ENCODE results near the gene KRTAP10-2.
"Not testable (repeated sequence)": the region's sequence is repeated elsewhere in the genome, so short reads cannot be mapped to it uniquely, and the experiment has no call there.

Gene KRTAP10-2

GRCh38 chr21:44594406-44594916 lies 43.2 kb upstream of the KRTAP10-2 start:
- H3K27ac ChIP-seq, result no peak overlapping the region
- no peak for DNase-seq (ENCODE audit: low read depth, low spot score)
- H3K9ac ChIP-seq (ENCODE audit: insufficient read length), result no peak overlapping the region
- H3K9me3 ChIP-seq (ENCODE audit: low read depth, low read length), result no peaks in the 10 kb centered on the region
- no peak overlapping the region for H3K4me3 ChIP-seq
- H3K36me3 ChIP-seq (ENCODE audit: insufficient read depth, low read length), result no peaks in the 10 kb centered on the region; the same call in 1 of the 2 replicates
- TF ChIP-seq EZH2 (IDR thresholded peaks at IDR 0.05), result no peak
- TF ChIP-seq POLR2AphosphoS5 (IDR thresholded peaks at IDR 0.05; ENCODE audit: borderline replicate concordance, low read depth, low read length), result no peak

GRCh38 chr21:44593598-44594405 lies 42.5 kb upstream of the KRTAP10-2 start:
- H3K9ac ChIP-seq (ENCODE audit: insufficient read length), result no peak overlapping the region
- DNase-seq (ENCODE audit: low read depth, low spot score), result no peak
- no peak overlapping the region for H3K27ac ChIP-seq
- TF ChIP-seq EZH2 (IDR thresholded peaks at IDR 0.05) (no peak), FOXP2 (optimal IDR thresholded peaks at IDR 0.05; ENCODE audit: control extremely low read depth, extremely low read length, insufficient read depth) (no peak), POLR2AphosphoS5 (IDR thresholded peaks at IDR 0.05; ENCODE audit: borderline replicate concordance, low read depth, low read length) (no peak)
- no peaks in the 10 kb centered on the region for H3K9me3 ChIP-seq (ENCODE audit: low read depth, low read length)
- no peaks in the 10 kb centered on the region; the same call in 1 of the 2 replicates for H3K36me3 ChIP-seq (ENCODE audit: insufficient read depth, low read length)
- H3K4me3 ChIP-seq, result no peak overlapping the region

- Histone ChIP-seq H3K36me3 (ENCODE audit: insufficient read depth, low read length) (no peaks in the 10 kb centered on the region; the same call in 1 of the 2 replicates), H3K9me3 (ENCODE audit: low read depth, low read length) (no peaks in the 10 kb centered on the region), H3K4me3 (no peak within 1 kb of the TSS), H3K9ac (ENCODE audit: insufficient read length) (no peak within 1 kb of the TSS), H3K27ac (no peak within 1 kb of the TSS)
- DNase-seq (ENCODE audit: low read depth, low spot score), result no peak
- no peak for TF ChIP-seq POLR2AphosphoS5 (IDR thresholded peaks at IDR 0.05; ENCODE audit: borderline replicate concordance, low read depth, low read length)
- TF ChIP-seq FOXP2 (optimal IDR thresholded peaks at IDR 0.05; ENCODE audit: control extremely low read depth, extremely low read length, insufficient read depth), result no peak
- no peak for TF ChIP-seq EZH2 (IDR thresholded peaks at IDR 0.05)
These were observed 41.4 kb upstream of the KRTAP10-2 start, which contains the start of gene KRTAP10-6 for GRCh38 chr21:44592446-44593311. KRTAP10-6 (minus strand) TSS chr21:44592505; CDS start chr21:44592484, 21 bp downstream.

- not testable (repeated sequence) for H3K9ac ChIP-seq (ENCODE audit: insufficient read length); H3K4me3 ChIP-seq; H3K27ac ChIP-seq; H3K36me3 ChIP-seq (ENCODE audit: insufficient read depth, low read length); H3K9me3 ChIP-seq (ENCODE audit: low read depth, low read length); DNase-seq (ENCODE audit: low read depth, low spot score)
These were observed 40.5 kb upstream of the KRTAP10-2 start for GRCh38 chr21:44591801-44592130.

GRCh38 chr21:44590897-44591800 lies 39.8 kb upstream of the KRTAP10-2 start:
- DNase-seq (ENCODE audit: low read depth, low spot score); H3K9me3 ChIP-seq (ENCODE audit: low read depth, low read length); H3K9ac ChIP-seq (ENCODE audit: insufficient read length); H3K4me3 ChIP-seq; H3K36me3 ChIP-seq (ENCODE audit: insufficient read depth, low read length); H3K27ac ChIP-seq: not testable (repeated sequence)

DNA sequence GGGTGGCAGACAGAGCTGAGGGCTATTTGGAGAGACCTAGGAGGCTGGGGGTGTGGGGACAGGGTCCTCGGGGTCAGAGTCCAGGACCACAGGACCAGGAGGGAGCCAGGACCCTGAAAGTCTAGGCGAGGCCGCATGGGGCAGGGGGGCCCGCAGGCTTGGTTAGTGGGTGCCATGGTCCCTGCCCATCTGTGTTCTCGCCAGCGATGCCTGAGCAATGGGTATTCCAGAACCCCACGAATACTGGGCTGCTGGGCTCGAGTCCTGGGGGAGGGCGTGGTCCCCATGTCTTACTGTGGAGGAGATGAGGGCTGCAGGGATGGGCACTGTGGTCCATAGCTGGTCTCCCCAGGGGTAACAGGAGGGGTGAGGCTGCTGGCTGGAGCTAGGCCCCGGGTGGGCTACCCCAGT lies 39.0 kb upstream of the KRTAP10-2 start:
- Histone ChIP-seq H3K27ac (no peak overlapping the region), H3K36me3 (ENCODE audit: insufficient read depth, low read length) (peaks cover 4% of the 10 kb centered on the region; the same call in 1 of the 2 replicates), H3K4me3 (no peak overlapping the region), H3K9ac (ENCODE audit: insufficient read length) (no peak overlapping the region), H3K9me3 (ENCODE audit: low read depth, low read length) (no peaks in the 10 kb centered on the region)
- DNase-seq (ENCODE audit: low read depth, low spot score), result no peak
- TF ChIP-seq FOXP2 (optimal IDR thresholded peaks at IDR 0.05; ENCODE audit: control extremely low read depth, extremely low read length, insufficient read depth) (no peak), POLR2AphosphoS5 (IDR thresholded peaks at IDR 0.05; ENCODE audit: borderline replicate concordance, low read depth, low read length) (no peak), EZH2 (IDR thresholded peaks at IDR 0.05) (no peak)

GRCh38 chr21:44589586-44590305 lies 38.4 kb upstream of the KRTAP10-2 start:
- H3K4me3 ChIP-seq, result no peak overlapping the region
- no peak for TF ChIP-seq FOXP2 (optimal IDR thresholded peaks at IDR 0.05; ENCODE audit: control extremely low read depth, extremely low read length, insufficient read depth)
- TF ChIP-seq POLR2AphosphoS5 (IDR thresholded peaks at IDR 0.05; ENCODE audit: borderline replicate concordance, low read depth, low read length), result no peak
- TF ChIP-seq EZH2 (IDR thresholded peaks at IDR 0.05), result no peak
- H3K9ac ChIP-seq (ENCODE audit: insufficient read length), result no peak overlapping the region
- H3K36me3 ChIP-seq (ENCODE audit: insufficient read depth, low read length), result peaks cover 4% of the 10 kb centered on the region; the same call in 1 of the 2 replicates
- no peak for DNase-seq (ENCODE audit: low read depth, low spot score)
- H3K27ac ChIP-seq, result no peak overlapping the region
- H3K9me3 ChIP-seq (ENCODE audit: low read depth, low read length), result no peaks in the 10 kb centered on the region
